ENCODE measurements around the gene PROCA1. TPM values are rescaled to one million over a fixed set of nuclear protein-coding genes. Genes with fewer than 3 reads are reported as not detected.

PROCA1 gene
- polyA plus RNA-seq, 1 experiment = 0.71 TPM

- DNase-seq (ENCODE audit: low read depth) = no peak
- Histone ChIP-seq H3K4me3 (ENCODE audit: low read depth, low read length) (no peak overlapping the region), H3K27me3 (ENCODE audit: control insufficient read depth, insufficient read depth, low read length) (no peaks in the 10 kb centered on the region), H3K36me3 (ENCODE audit: control insufficient read depth, insufficient read depth, low read length) (peaks cover 2% of the 10 kb centered on the region)
- TF ChIP-seq CTCF (IDR thresholded peaks at IDR 0.05; ENCODE audit: insufficient read depth, low read depth, low read length) = no peak
- CTCF ChIA-PET = interaction anchor here (1.6 to 1.9 kb wide), 2 partner anchors 9 to 11 kb away, joined by 5 to 7 read pairs; no protein-coding TSS in a partner anchor
- POLR2A ChIA-PET = interaction anchor here (0.6 kb wide), 1 partner anchor 13 kb away, joined by 3 read pairs; the partner anchor contains the start of gene BLTP2
Measured at GRCh38 chr17:28657756-28658155, 53.9 kb downstream of the PROCA1 start.

DNA sequence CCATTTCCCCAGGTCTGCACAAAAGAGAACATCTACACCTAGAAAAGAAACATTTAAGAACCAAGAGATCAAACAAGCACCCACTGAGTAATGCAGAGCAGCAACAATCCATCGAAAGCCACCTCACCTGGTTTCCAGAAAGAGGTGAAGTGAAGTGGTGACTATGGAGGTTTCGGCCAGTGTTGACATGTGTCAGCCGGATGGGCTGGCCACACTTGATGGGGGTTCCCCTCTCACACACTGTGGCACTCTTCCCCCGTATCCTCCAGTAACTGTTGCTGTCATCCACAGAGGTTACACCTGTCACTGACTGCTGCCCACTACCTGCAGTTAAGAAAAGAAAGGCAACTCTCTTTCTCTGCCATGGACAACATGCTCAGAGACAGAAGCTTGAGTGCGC, 56.5 kb downstream of the PROCA1 start:
- ChIA-PET CTCF (interaction anchor here (0.6 kb wide), 1 partner anchor 9 kb away, joined by 3 read pairs; no protein-coding TSS in a partner anchor), POLR2A (no interaction called here)
- no peak for DNase-seq (ENCODE audit: low read depth)
- Histone ChIP-seq H3K36me3 (ENCODE audit: control insufficient read depth, insufficient read depth, low read length) (peaks cover 2% of the 10 kb centered on the region), H3K4me3 (ENCODE audit: low read depth, low read length) (no peak overlapping the region), H3K27me3 (ENCODE audit: control insufficient read depth, insufficient read depth, low read length) (no peaks in the 10 kb centered on the region)
- no peak for TF ChIP-seq CTCF (IDR thresholded peaks at IDR 0.05; ENCODE audit: insufficient read depth, low read depth, low read length)

Small RNAs within 50 kb of the gene (small RNA-seq; reads per million reads assigned to genes)
- gene SNORD42A (ENCODE audit: insufficient read length, low read depth, low replicate concordance) (not detected), gene SNORD42B (ENCODE audit: insufficient read length, low read depth, low replicate concordance) (not detected), gene SNORD4A (ENCODE audit: insufficient read length, low read depth, low replicate concordance) (not detected), gene SNORD4B (ENCODE audit: insufficient read length, low read depth, low replicate concordance) (not detected)

Other genes with a start within 250 kb of the PROCA1 start
- gene SLC13A2, start 238.2 kb downstream of the PROCA1 start, polyA plus RNA-seq (2011; rRNA removed) = not detected in 2 replicates
- not detected in 2 replicates for gene FOXN1, start 205.5 kb downstream of the PROCA1 start, polyA plus RNA-seq (2011; rRNA removed)
- gene UNC119, start 159.3 kb downstream of the PROCA1 start, polyA plus RNA-seq (2011; rRNA removed) = 82.8 and 150 TPM in 2 replicates
- gene PIGS, start 140.4 kb downstream of the PROCA1 start, polyA plus RNA-seq (2011; rRNA removed) = 33.4 and 99.5 TPM in 2 replicates
- 50.0 and 65.4 TPM in 2 replicates for gene ALDOC, start 135.0 kb downstream of the PROCA1 start, polyA plus RNA-seq (2011; rRNA removed)
- gene SPAG5, start 112.9 kb downstream of the PROCA1 start, polyA plus RNA-seq (2011; rRNA removed) = 36.1 and 41.3 TPM in 2 replicates
- 3.7 and 4.8 TPM in 2 replicates for gene RSKR, start 97.7 kb downstream of the PROCA1 start, polyA plus RNA-seq (2011; rRNA removed)
- gene BLTP2, start 66.7 kb downstream of the PROCA1 start, polyA plus RNA-seq (2011; rRNA removed) = 142 and 206 TPM in 2 replicates
- gene SDF2, start 50.0 kb downstream of the PROCA1 start, polyA plus RNA-seq (2011; rRNA removed) = 74.5 and 77.5 TPM in 2 replicates
- gene SUPT6H, start 49.7 kb downstream of the PROCA1 start, polyA plus RNA-seq (2011; rRNA removed) = 31.7 and 37.1 TPM in 2 replicates
- 307 and 473 TPM in 2 replicates for gene RAB34, start 6.0 kb upstream of the PROCA1 start, polyA plus RNA-seq (2011; rRNA removed)
- gene RPL23A, start 8.1 kb upstream of the PROCA1 start, polyA plus RNA-seq (2011; rRNA removed) = 486 and 1,227 TPM in 2 replicates
- 9.4 and 9.8 TPM in 2 replicates for gene TLCD1, start 14.3 kb upstream of the PROCA1 start, polyA plus RNA-seq (2011; rRNA removed)
- 3.8 and 5.3 TPM in 2 replicates for gene NEK8, start 16.9 kb upstream of the PROCA1 start, polyA plus RNA-seq (2011; rRNA removed)
- gene TRAF4, start 32.1 kb upstream of the PROCA1 start, polyA plus RNA-seq (2011; rRNA removed) = 26.4 and 55.6 TPM in 2 replicates
- gene FAM222B, start 130.9 kb upstream of the PROCA1 start, polyA plus RNA-seq (2011; rRNA removed) = 4.4 and 5.2 TPM in 2 replicates
- 57.2 and 84.1 TPM in 2 replicates for gene ERAL1, start 143.1 kb upstream of the PROCA1 start, polyA plus RNA-seq (2011; rRNA removed)
- 62.2 and 86.0 TPM in 2 replicates for gene FLOT2, start 185.8 kb upstream of the PROCA1 start, polyA plus RNA-seq (2011; rRNA removed)
- gene DHRS13, start 191.2 kb upstream of the PROCA1 start, polyA plus RNA-seq (2011; rRNA removed) = 2.1 and 2.8 TPM in 2 replicates
- 10.4 and 16.5 TPM in 2 replicates for gene PHF12, start 239.6 kb upstream of the PROCA1 start, polyA plus RNA-seq (2011; rRNA removed)

Measured in BJ (cell line).